ENCODE data around the gene RAB30. TPM values are rescaled to one million over a fixed set of nuclear protein-coding genes. Genes with fewer than 3 reads are reported as not detected.

The RAB30 gene
- total and polyA plus RNA-seq, 9 of the 15 experiments (the other 6 are each of a cell fraction or from before 2014, with no cell fraction given), result 0.29 to 1.3 (median 1.0) TPM

- FAIRE-seq (no peak), ATAC-seq (no peak), DNase-seq (ENCODE audit: extremely low read depth in 1 of 4, low spot score in 3 of 4) (no peak)
- Histone ChIP-seq H3K27ac (ENCODE audit: extremely low read depth, low read depth, low read length) (no peak overlapping the region), H3K4me3 (no peak overlapping the region), H3K9ac (ENCODE audit: insufficient read depth in 1 of 2, low read depth in 2 of 2, low read length in 2 of 2) (no peak overlapping the region), H3K4me1 (replicated peaks in 1 of 2; ENCODE audit: control insufficient read depth in 2 of 2, insufficient read depth in 2 of 2, low read length in 2 of 2) (peaks cover 4 to 7% of the 10 kb centered on the region in 2 experiments; a peak in 3 of 5 replicates), H3K79me2 (ENCODE audit: control insufficient read depth, insufficient read depth, low read length) (no peaks in the 10 kb centered on the region), H3K27me3 (ENCODE audit: control insufficient read depth in 2 of 2, insufficient read depth in 2 of 2, low read length in 2 of 2) (peaks cover 0 to 4% of the 10 kb centered on the region in 2 experiments; a peak in 1 of 5 replicates), H3K9me1 (ENCODE audit: control insufficient read depth, insufficient read depth, low read length) (no peaks in the 10 kb centered on the region), H3K9me3 (replicated peaks; ENCODE audit: control insufficient read depth, insufficient read depth, low read depth, low read length) (no peaks in the 10 kb centered on the region), H4K20me1 (replicated peaks; ENCODE audit: control insufficient read depth, insufficient read depth, low read length) (no peaks in the 10 kb centered on the region; the same call in 1 of the 2 replicates), H2AFZ (ENCODE audit: low read depth, low read length) (no peak overlapping the region), H3K36me3 (ENCODE audit: control insufficient read depth, insufficient read depth, low read length) (no peaks in the 10 kb centered on the region), H3K4me2 (ENCODE audit: insufficient read depth, low read length) (no peak overlapping the region)
- CTCF ChIA-PET (ENCODE audit: low intra/inter-chr PET ratio), result no interaction called here
- 62% methylated on average over 3 of the region's 4 CpGs for WGBS (ENCODE audit: insufficient coverage, low coverage, missing lambda C conversion rate)
- no TSS peak for BruUV-seq (replicated peaks)
- in situ Hi-C loops (cut with MboI), result no loop called here
- intact Hi-C loops (cut with micrococcal nuclease), result no loop called here
- POLR2A ChIA-PET, result no interaction called here
- TF ChIP-seq FOXA1 (IDR thresholded peaks at IDR 0.05; ENCODE audit: borderline replicate concordance) (no peak), ZNF407 (IDR thresholded peaks at IDR 0.05; ENCODE audit: low read depth) (no peak), SFPQ (IDR thresholded peaks at IDR 0.05; ENCODE audit: low read depth, low read length) (no peak), ZNF512 (tag; IDR thresholded peaks at IDR 0.05) (no peak), RAD51 (IDR thresholded peaks at IDR 0.05; ENCODE audit: borderline replicate concordance, low read depth) (no peak), ZNF324 (CRISPR knock-in tag; IDR thresholded peaks at IDR 0.05) (no peak), ZNF696 (CRISPR knock-in tag; conservative IDR thresholded peaks at IDR 0.05) (no peak), FIP1L1 (IDR thresholded peaks at IDR 0.05; ENCODE audit: low read depth, low read length, poor library complexity, severe bottlenecking) (no peak), ZKSCAN3 (CRISPR knock-in tag; IDR thresholded peaks at IDR 0.05) (no peak), CREB1 (IDR thresholded peaks at IDR 0.05) (no peak), CREB1 (CRISPR knock-in tag; IDR thresholded peaks at IDR 0.05) (no peak), U2AF2 (optimal IDR thresholded peaks at IDR 0.05; ENCODE audit: low read depth, low read length) (no peak), MCM7 (IDR thresholded peaks at IDR 0.05) (no peak)
Measured at GRCh38 chr11:83031127-83031526, 40.6 kb downstream of the RAB30 start.
